Neural progenitor cell (in vitro differentiated cells): ENCODE results near the gene OR51E1.

Experiments used
- CTCF ChIP-seq: fragments of 200-600 bp; sonication (generic); IDR thresholded peaks from 2 replicates; pipeline ENCODE4 v1.5.1; 2017; ENCODE audit warnings: antibody characterized with exemption, mild to moderate bottlenecking
- EZH2 ChIP-seq: fragments of 200-600 bp; sonication (generic); IDR thresholded peaks from 2 replicates; pipeline ENCODE4 v1.6.1; 2017; ENCODE audit warnings: antibody characterized with exemption, mild to moderate bottlenecking, moderate library complexity
- EZH2phosphoT487 ChIP-seq: fragments of 200-600 bp; sonication (generic); IDR thresholded peaks from 2 replicates; pipeline ENCODE4 v1.6.1; 2017; ENCODE audit warnings: antibody characterized with exemption

DNA sequence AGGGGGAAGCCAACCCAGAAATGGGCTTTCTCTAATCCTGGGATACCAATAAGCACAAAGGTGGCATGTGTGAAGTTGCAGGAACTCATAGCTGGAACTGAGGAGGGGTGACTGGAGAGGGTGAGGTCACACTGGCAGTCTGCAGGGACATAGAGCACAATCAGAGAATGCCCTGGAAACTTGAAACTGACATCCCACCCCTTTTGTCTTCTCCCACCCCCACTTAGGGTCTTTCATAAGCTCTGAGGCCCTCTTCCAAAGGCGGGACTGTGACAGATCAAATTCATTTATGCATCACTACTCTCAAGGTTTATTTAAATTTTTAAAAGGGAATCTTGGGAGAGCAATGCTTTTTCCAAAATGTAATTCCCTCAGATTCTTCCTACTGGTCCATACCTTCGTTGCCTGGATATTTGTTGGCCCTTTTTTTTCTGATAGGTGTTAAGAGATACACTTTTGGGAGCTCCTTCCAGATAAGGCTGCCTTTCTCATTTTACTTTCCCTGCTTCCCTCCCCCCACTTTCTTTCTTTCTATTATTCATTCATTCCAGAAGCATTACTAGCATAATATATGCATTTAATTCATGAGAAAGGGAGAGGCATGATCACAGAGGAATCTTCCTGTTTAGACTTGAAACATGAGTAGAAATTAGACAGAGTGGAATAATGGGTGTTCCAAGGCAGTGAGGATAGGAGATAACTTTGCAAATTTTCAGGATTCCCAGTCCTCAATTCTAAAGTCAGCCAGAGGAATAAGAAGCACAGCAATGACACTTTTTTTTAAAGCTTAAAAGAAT, 39.0 kb downstream of the OR51E1 start:
- TF ChIP-seq CTCF (no peak), EZH2 (no peak), EZH2phosphoT487 (no peak)
